GM18511 (cell line): ENCODE measurements around the gene TPRX1.

Experiments used
- ATAC-seq: cut with Tn5 transposase; IDR thresholded peaks from one replicate; pipeline ENCODE4 v1.9.1; 2021; ENCODE audit warnings: mild to moderate bottlenecking, moderate library complexity; ENCODE audit not compliant: unreplicated experiment

Gene TPRX1

DNA sequence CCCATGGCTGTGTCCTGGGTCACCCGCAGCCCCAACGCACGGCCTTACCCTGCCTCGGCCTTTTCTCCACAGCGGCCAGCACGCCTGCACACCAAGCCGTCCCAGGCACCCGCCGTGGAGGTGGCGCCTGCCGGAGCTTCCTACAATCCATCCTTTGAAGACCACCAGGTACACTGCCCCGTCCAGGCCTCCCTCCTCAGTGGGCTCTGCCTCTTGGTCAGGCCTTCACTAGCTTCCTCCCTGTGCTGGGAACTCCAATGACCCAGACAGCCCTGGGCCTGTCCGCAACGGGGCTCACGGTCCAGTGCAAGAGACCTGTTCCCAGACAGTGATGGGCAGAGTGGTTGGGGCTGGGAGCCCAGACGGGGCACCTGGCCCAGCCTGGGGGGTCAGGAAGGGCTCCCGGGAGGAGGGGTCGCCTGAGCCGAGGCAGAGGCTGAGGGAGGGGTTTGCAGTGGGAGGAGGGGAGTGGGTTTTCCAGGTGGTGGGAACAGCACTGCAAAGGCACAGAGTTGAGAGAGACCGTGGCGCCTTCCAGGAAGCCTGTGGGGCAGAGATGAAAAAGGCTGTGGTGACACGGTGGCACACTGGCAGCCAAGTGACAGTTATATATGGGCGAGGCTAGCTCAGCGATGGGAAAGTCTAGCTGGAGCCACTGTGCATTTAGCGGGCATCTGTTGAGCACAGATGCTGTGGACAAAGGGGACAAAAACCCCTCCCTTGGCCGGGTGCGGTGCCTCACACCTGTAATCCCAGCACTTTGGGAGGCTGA is 51.7 kb downstream of the TPRX1 start:
- ATAC-seq: no peak
